H1 (cell line): ENCODE measurements around the gene LMNTD1. TPM values are rescaled to one million over a fixed set of nuclear protein-coding genes. Genes with fewer than 3 reads are reported as not detected.

ENCODE experiments used
- CTCF ChIA-PET: fragments of 300-600 bp; sonication (Branson Sonifier 250); formaldehyde crosslinking; loops from one replicate; lab custom pipeline; 2021; ENCODE audit not compliant: partially characterized antibody; lab: Charles Lee
- POLR2A ChIA-PET: fragments of 300-600 bp; sonication (Branson Sonifier 250); formaldehyde crosslinking; loops from one replicate; lab custom pipeline; 2021; ENCODE audit warnings: inconsistent platforms; ENCODE audit not compliant: partially characterized antibody; lab: Charles Lee
- DNase-seq, 2 experiments: peaks; one replicate each; pipeline versions ENCODE4 v3.0.0 to v3.0.0-alpha.2; 2010 to 2022; ENCODE audit warnings: low spot score in 2 of 2, low read depth in 1 of 2, mixed read lengths in 1 of 2
- FAIRE-seq: peaks from 2 replicates; lab custom pipeline; 2011; peaks lifted over from hg19 to GRCh38; lab: Jason Lieb, UNC
- H2AFZ ChIP-seq: 2 replicates; pipeline ENCODE4 v1.8.1; 2012; ENCODE audit warnings: low read length, inconsistent platforms
- H2AK5ac ChIP-seq: 2 replicates; pipeline ENCODE4 v1.6.1; 2013; ENCODE audit warnings: low read depth, low read length
- H2BK120ac ChIP-seq: replicated peaks from 2 replicates; pipeline ENCODE3; 2013; ENCODE audit warnings: low read depth, low read length, inconsistent platforms
- H2BK12ac ChIP-seq: 2 replicates; pipeline ENCODE4 v1.6.1; 2013; ENCODE audit warnings: low read depth, low read length
- H2BK15ac ChIP-seq: 2 replicates; pipeline ENCODE4 v1.6.1; 2013; ENCODE audit warnings: low read length
- H2BK20ac ChIP-seq: 2 replicates; pipeline ENCODE4 v1.6.1; 2013; ENCODE audit warnings: low read length
- H2BK5ac ChIP-seq: 2 replicates; pipeline ENCODE4 v1.6.1; 2013; ENCODE audit warnings: low read depth, low read length
- H3K14ac ChIP-seq: 2 replicates; pipeline ENCODE4 v1.6.1; 2013; ENCODE audit warnings: inconsistent platforms; ENCODE audit not compliant: insufficient read length
- H3K18ac ChIP-seq: 2 replicates; pipeline ENCODE4 v1.6.1; 2013; ENCODE audit warnings: low read length; ENCODE audit errors: extremely low read depth
- H3K23ac ChIP-seq: 2 replicates; pipeline ENCODE4 v1.6.1; 2013; ENCODE audit warnings: inconsistent platforms; ENCODE audit not compliant: insufficient read length
- H3K23me2 ChIP-seq: 2 replicates; pipeline ENCODE4 v1.6.1; 2013; ENCODE audit warnings: low read depth, low read length
- H3K27ac ChIP-seq: 2 replicates; pipeline ENCODE4 v1.6.1; 2011; ENCODE audit warnings: low read depth, low read length, inconsistent platforms
- H3K27me3 ChIP-seq, 4 experiments: replicated peaks in 1 of 4; 1 replicate in 1 of 4; 2 replicates in 3 of 4; pipeline versions ENCODE4 v1.6.1 to v1.8.1; 2011 to 2013; ENCODE audit warnings: low read length in 3 of 4, mild to moderate bottlenecking in 3 of 4, inconsistent platforms in 2 of 4, mixed read lengths in 2 of 4, moderate library complexity in 1 of 4; ENCODE audit not compliant: control insufficient read depth in 3 of 4, insufficient read depth in 3 of 4; ENCODE audit errors: extremely low read depth in 1 of 4
- H3K36me3 ChIP-seq, 4 experiments: 2 replicates each; pipeline versions ENCODE4 v1.6.1 to v1.8.1; 2011 to 2013; ENCODE audit warnings: mild to moderate bottlenecking in 4 of 4, low read length in 3 of 4, moderate library complexity in 2 of 4, control low read depth in 1 of 4, inconsistent platforms in 1 of 4; ENCODE audit not compliant: insufficient read depth in 4 of 4, control insufficient read depth in 2 of 4
- H3K4ac ChIP-seq: replicated peaks from 2 replicates; pipeline ENCODE3; 2013; ENCODE audit warnings: low read length, low read depth, mixed read lengths, inconsistent platforms; ENCODE audit not compliant: insufficient read length
- H3K4me1 ChIP-seq, 4 experiments: replicated peaks in 1 of 4; 1 replicate in 1 of 4; 2 replicates in 3 of 4; pipeline versions ENCODE4 v1.6.1 to v1.8.1; 2011 to 2013; ENCODE audit warnings: low read length in 3 of 4, inconsistent platforms in 2 of 4, mixed read lengths in 1 of 4; ENCODE audit not compliant: insufficient read depth in 4 of 4, control insufficient read depth in 3 of 4
- H3K4me2 ChIP-seq, 2 experiments: 2 replicates each; pipeline versions ENCODE4 v1.6.1 to v1.8.1; 2011 to 2013; ENCODE audit warnings: low read depth in 2 of 2, low read length in 2 of 2, control low read depth in 1 of 2, inconsistent platforms in 1 of 2, mild to moderate bottlenecking in 1 of 2; ENCODE audit not compliant: insufficient read depth in 1 of 2
- H3K4me3 ChIP-seq, 4 experiments: fragments of 200-600, 300-600 bp in 1 of 4; sonication (generic), shearing (Covaris generic), sonication (Bioruptor Twin) in 1 of 4; 2 replicates each; pipeline versions ENCODE4 v1.5.1 to v1.8.1; 2011 to 2016; ENCODE audit warnings: low read length in 4 of 4, low read depth in 3 of 4, control low read depth in 2 of 4, inconsistent platforms in 2 of 4, mild to moderate bottlenecking in 2 of 4, mixed read lengths in 1 of 4, moderate library complexity in 1 of 4; ENCODE audit not compliant: insufficient read depth in 2 of 4; ENCODE audit errors: extremely low read depth in 1 of 4
- H3K56ac ChIP-seq: replicated peaks from 2 replicates; pipeline ENCODE3; 2013; ENCODE audit warnings: low read depth, mild to moderate bottlenecking, mixed read lengths, low read length, inconsistent platforms; ENCODE audit not compliant: insufficient read length
- H3K79me1 ChIP-seq: 2 replicates; pipeline ENCODE4 v1.6.1; 2013; ENCODE audit warnings: low read depth, low read length, control low read depth
- H3K79me2 ChIP-seq, 2 experiments: 2 replicates each; pipeline versions ENCODE4 v1.6.1 to v1.8.1; 2012 to 2013; ENCODE audit warnings: low read length in 2 of 2, mild to moderate bottlenecking in 2 of 2, inconsistent platforms in 1 of 2; ENCODE audit not compliant: insufficient read depth in 2 of 2, control insufficient read depth in 1 of 2
- H3K9ac ChIP-seq, 4 experiments: replicated peaks in 1 of 4; 1 replicate in 1 of 4; 2 replicates in 3 of 4; pipeline versions ENCODE4 v1.6.1 to v1.8.1; 2011 to 2013; ENCODE audit warnings: low read depth in 3 of 4, low read length in 3 of 4, control low read depth in 2 of 4, mild to moderate bottlenecking in 2 of 4, moderate library complexity in 2 of 4, inconsistent platforms in 1 of 4; ENCODE audit errors: extremely low read depth in 1 of 4
- H3K9me3 ChIP-seq, 2 experiments: 2 replicates each; pipeline versions ENCODE4 v1.6.1 to v1.8.1; 2012 to 2013; ENCODE audit warnings: mild to moderate bottlenecking in 2 of 2, moderate library complexity in 2 of 2, control low read depth in 1 of 2, inconsistent platforms in 1 of 2, low read depth in 1 of 2, low read length in 1 of 2, mixed read lengths in 1 of 2; ENCODE audit not compliant: insufficient read depth in 2 of 2
- H4K20me1 ChIP-seq, 2 experiments: replicated peaks in 1 of 2; 2 replicates each; pipeline versions ENCODE3 to v1.8.1; 2011 to 2013; ENCODE audit warnings: inconsistent platforms in 2 of 2, low read length in 2 of 2, mild to moderate bottlenecking in 1 of 2; ENCODE audit not compliant: insufficient read depth in 2 of 2, control insufficient read depth in 1 of 2
- H4K5ac ChIP-seq: 2 replicates; pipeline ENCODE4 v1.6.1; 2013; ENCODE audit warnings: low read length, low read depth, mixed read lengths, inconsistent platforms; ENCODE audit not compliant: insufficient read length
- H4K8ac ChIP-seq: 2 replicates; pipeline ENCODE4 v1.8.0; 2013; ENCODE audit warnings: mild to moderate bottlenecking, moderate library complexity, low read length, inconsistent platforms; ENCODE audit not compliant: insufficient read depth; ENCODE audit errors: extremely low read depth
- H4K91ac ChIP-seq: replicated peaks from 2 replicates; pipeline ENCODE3; 2013; ENCODE audit warnings: low read length, mixed read lengths, inconsistent platforms; ENCODE audit not compliant: insufficient read length
- ASH2L ChIP-seq: fragments of 200-600, 300-600 bp; sonication (generic); IDR thresholded peaks from one replicate; pipeline ENCODE4 v1.7.1; 2017; ENCODE audit warnings: low read length
- ATF3 ChIP-seq: IDR thresholded peaks from 2 replicates; pipeline ENCODE4 v1.6.1; 2011; ENCODE audit warnings: low read depth, mild to moderate bottlenecking, low read length; ENCODE audit not compliant: insufficient read depth
- CEBPB ChIP-seq: IDR thresholded peaks from 2 replicates; pipeline ENCODE4 v1.6.1; 2012; ENCODE audit warnings: low read depth, low read length
- CHD1 ChIP-seq: IDR thresholded peaks from 2 replicates; pipeline ENCODE4 v1.6.1; 2012; ENCODE audit warnings: low read depth, low read length, improper control_type of control experiment
- GABPA ChIP-seq: IDR thresholded peaks from 2 replicates; pipeline ENCODE4 v1.6.1; 2011; ENCODE audit warnings: mild to moderate bottlenecking, low read length, moderate library complexity, borderline replicate concordance; ENCODE audit not compliant: insufficient read depth
- HDAC6 ChIP-seq: IDR thresholded peaks from one replicate; pipeline ENCODE4 v1.7.1; 2012; ENCODE audit warnings: low read depth, mild to moderate bottlenecking, inconsistent platforms, low read length, moderate library complexity
- JUND ChIP-seq: IDR thresholded peaks from 2 replicates; pipeline ENCODE4 v1.6.1; 2011; ENCODE audit warnings: mild to moderate bottlenecking, improper control_type of control experiment, low read length
- KDM4A ChIP-seq: IDR thresholded peaks from one replicate; pipeline ENCODE4 v1.7.1; 2012; ENCODE audit warnings: low read depth, mild to moderate bottlenecking, moderate library complexity, low read length, inconsistent platforms; ENCODE audit not compliant: severe bottlenecking
- PHF8 ChIP-seq: fragments of 200-600 bp; sonication (generic); conservative IDR thresholded peaks from 2 replicates; pipeline ENCODE4 v1.7.1; 2012; ENCODE audit warnings: low read depth, mild to moderate bottlenecking, inconsistent platforms, low read length, moderate library complexity
- POLR2A ChIP-seq, 2 experiments: IDR thresholded peaks; 1 replicate in 1 of 2; 2 replicates in 1 of 2; pipeline ENCODE4 v1.6.1; 2011; ENCODE audit warnings: low read depth in 2 of 2, low read length in 2 of 2, mild to moderate bottlenecking in 2 of 2; ENCODE audit errors: control extremely low read depth in 1 of 2
- POLR2AphosphoS5 ChIP-seq: IDR thresholded peaks from 2 replicates; pipeline ENCODE4 v1.6.1; 2011; ENCODE audit warnings: low read depth, low read length
- SIRT6 ChIP-seq: IDR thresholded peaks from one replicate; pipeline ENCODE4 v1.7.1; 2012; ENCODE audit warnings: low read length, inconsistent platforms
- SUZ12 ChIP-seq: fragments of 200-600 bp; sonication (generic); IDR thresholded peaks from 2 replicates; pipeline ENCODE4 v1.6.1; 2012; ENCODE audit warnings: mild to moderate bottlenecking, inconsistent platforms, low read length, moderate library complexity, mixed read lengths
- WGBS, 2 experiments: shearing (Covaris generic) in 1 of 2; methylation state at CpG; one replicate each; pipeline versions ENCODE4 v1.1.6 to v1.1.7; 2013 to 2015; ENCODE audit warnings: low lambda C conversion rate in 2 of 2, mixed read lengths in 2 of 2, inconsistent platforms in 1 of 2, low coverage in 1 of 2, missing lambda C conversion rate in 1 of 2; ENCODE audit not compliant: insufficient replicate concordance in 2 of 2, insufficient coverage in 1 of 2, insufficient read length in 1 of 2; ENCODE audit errors: extremely low coverage in 1 of 2, missing lambda C conversion rate in 1 of 2; 5-methylcytosine and 5-hydroxymethylcytosine counted together
- polyA plus RNA-seq, 7 experiments: library from polyadenylated mRNA; depleted of rRNA in 3 of 7; stranded (reverse) in 5 of 7; unstranded in 2 of 7; fragments of >200 nt in 5 of 7; fragments of 200-250 nt in 2 of 7; gene quantifications; 1 replicate in 5 of 7; 2 replicates in 1 of 7; 4 replicates in 1 of 7; pipeline versions ENCODE4 v1.2.1 to v1.2.3, GENCODE V29; 2011 to 2013; ENCODE audit warnings: missing spikeins in 2 of 7, mixed read lengths in 2 of 7
- total RNA-seq: library from RNA; stranded (reverse); fragmentation: NEBNext Ultra II Directional; extraction: Animal tissue kit (Norgen Biotek cat#: 25700); gene quantifications from 2 replicates; pipeline ENCODE4 v1.2.1, GENCODE V29; 2021

LMNTD1 gene
- total and polyA plus RNA-seq, 2 of the 8 experiments (the other 6 are each of a cell fraction or from before 2014, with no cell fraction given), result not detected

- Histone ChIP-seq H2AFZ (no peak overlapping the region; the same call in 1 of the 2 replicates), H3K27me3 (no peaks in the 10 kb centered on the region), H2BK12ac (no peak overlapping the region), H3K4ac (no peak overlapping the region), H3K79me2 (no peaks in the 10 kb centered on the region), H3K4me1 (no peaks in the 10 kb centered on the region), H3K4me3 (no peak overlapping the region), H3K4me2 (no peak overlapping the region), H3K56ac (no peak overlapping the region), H2BK5ac (no peak overlapping the region), H3K27ac (no peak overlapping the region), H3K14ac (no peak overlapping the region), H4K20me1 (no peaks in the 10 kb centered on the region), H2BK120ac (no peak overlapping the region), H3K36me3 (no peaks in the 10 kb centered on the region), H2BK20ac (no peak overlapping the region), H4K5ac (no peak overlapping the region), H4K91ac (no peak overlapping the region), H3K18ac (no peak overlapping the region), H2BK15ac (no peak overlapping the region), H3K23ac (no peak overlapping the region), H3K9me3 (no peaks in the 10 kb centered on the region), H3K23me2 (no peaks in the 10 kb centered on the region; the same call in 1 of the 2 replicates), H3K79me1 (no peaks in the 10 kb centered on the region), H3K9ac (no peak overlapping the region), H4K8ac (no peak overlapping the region), H2AK5ac (no peak overlapping the region)
- POLR2A ChIA-PET, result no interaction called here
- CTCF ChIA-PET, result interaction anchor here (0.6 kb wide), 1 partner anchor 583 kb away, joined by 3 read pairs; no protein-coding TSS in a partner anchor
- DNase-seq, result no peak
- WGBS, 2 experiments, result 71% methylated on average over 2 of the region's 2 CpGs; no CpG with 5 or more reads in 1 of the 2 experiments
- no peak for TF ChIP-seq SIRT6
- no peak for TF ChIP-seq HDAC6
- TF ChIP-seq ASH2L, result no peak
- TF ChIP-seq CHD1, result no peak
- no peak for TF ChIP-seq JUND
- no peak for TF ChIP-seq KDM4A
- TF ChIP-seq PHF8, result no peak
- no peak for TF ChIP-seq CEBPB
- TF ChIP-seq SUZ12, result no peak
- no peak for TF ChIP-seq ATF3
- TF ChIP-seq POLR2AphosphoS5, result no peak
- TF ChIP-seq GABPA, result no peak
- TF ChIP-seq POLR2A (IDR thresholded peaks at IDR 0.05; ENCODE audit: control extremely low read depth in 1 of 2, low read depth in 2 of 2, low read length in 2 of 2), result no peak
- no peak for FAIRE-seq
Measured at GRCh38 chr12:25469861-25470260, 83.2 kb downstream of the LMNTD1 start.
